SIG-M5 treated with dmso at 0.1 percent for 504 hours (cell line): ENCODE results near the gene LASP1.
"Not testable (repeated sequence)": the region's sequence is repeated elsewhere in the genome, so short reads cannot be mapped to it uniquely, and the experiment has no call there.

Experiments
- DNase-seq: peaks from one replicate; lab custom pipeline; 2025; ENCODE audit not compliant: unreplicated experiment; lab: John Stamatoyannopoulos, UW

LASP1 gene

GRCh38 chr17:38925263-38925995, 55.6 kb downstream of the LASP1 start, which contains the start of gene LASP1NB:
LASP1NB (plus strand) TSS chr17:38925614.
- no peak for DNase-seq

DNA sequence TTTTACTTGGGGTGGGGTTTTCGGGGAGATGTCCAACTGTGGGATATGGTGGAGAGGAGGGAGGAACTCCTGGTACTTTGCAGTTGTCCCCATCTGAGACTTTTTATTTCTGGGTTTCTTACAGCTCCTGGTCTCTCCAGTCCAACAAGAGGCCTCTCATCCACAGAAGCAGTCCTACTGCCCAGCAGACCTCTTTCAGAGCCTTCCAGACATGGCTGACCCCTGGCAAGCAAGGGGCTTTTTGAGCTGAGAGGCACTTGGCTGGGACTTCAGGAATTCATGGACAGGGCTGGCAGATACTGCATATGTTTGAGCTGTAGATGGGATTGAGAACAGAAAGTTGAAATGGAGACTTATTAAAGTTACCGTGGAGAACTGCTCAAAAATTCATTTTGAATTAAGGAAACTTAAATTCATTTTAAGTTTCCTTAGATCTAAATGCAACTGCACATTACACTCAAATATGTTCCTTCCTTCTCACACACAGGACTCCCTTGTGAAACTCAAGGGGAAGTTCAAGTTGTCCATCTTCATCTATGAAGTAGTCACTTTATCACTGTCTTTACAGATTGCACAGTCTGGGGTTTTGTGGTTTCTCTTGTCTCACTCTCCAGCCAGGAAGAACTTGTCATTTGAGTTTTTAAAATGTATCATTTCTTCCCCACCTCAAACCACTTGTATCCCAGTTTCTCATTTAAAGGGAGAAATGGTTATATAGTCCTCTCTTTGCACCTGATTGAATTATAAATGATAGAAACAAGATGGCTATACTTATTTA, 56.6 kb downstream of the LASP1 start:
- DNase-seq = peak; percentile 96

DNA sequence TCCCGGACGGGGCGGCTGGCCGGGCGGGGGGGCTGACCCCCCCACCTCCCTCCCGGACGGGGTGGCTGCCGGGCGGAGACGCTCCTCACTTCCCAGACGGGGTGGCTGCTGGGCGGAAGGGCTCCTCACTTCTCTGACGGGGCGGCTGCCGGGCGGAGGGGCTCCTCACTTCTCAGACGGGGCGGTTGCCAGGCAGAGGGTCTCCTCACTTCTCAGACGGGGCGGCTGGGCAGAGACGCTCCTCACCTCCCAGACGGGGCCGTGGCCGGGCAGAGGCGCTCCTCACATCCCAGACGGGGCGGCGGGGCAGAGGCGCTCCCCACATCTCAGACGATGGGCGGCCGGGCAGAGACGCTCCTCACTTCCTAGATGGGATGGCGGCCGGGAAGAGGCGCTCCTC, 60.9 kb downstream of the LASP1 start:
- DNase-seq = not testable (repeated sequence)

DNA sequence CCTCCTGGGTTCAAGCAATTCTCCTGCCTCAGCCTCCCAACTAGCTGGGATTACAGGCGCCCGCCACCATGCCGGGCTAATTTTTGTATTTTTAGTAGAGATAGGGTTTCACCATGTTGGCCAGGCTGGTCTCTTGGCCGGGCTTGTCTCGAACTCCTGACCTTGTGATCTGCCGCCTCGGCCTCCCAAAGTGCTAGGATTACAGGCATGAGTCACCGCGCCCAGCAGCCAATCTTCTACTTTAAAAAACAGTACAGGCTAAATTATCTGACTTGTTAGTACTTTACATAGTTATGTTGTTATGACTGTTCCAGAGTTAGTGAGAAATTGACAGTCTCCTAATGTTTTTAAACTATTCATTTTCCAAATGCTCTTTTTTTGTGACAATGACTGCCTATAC, 64.1 kb downstream of the LASP1 start:
- not testable (repeated sequence) for DNase-seq

DNA sequence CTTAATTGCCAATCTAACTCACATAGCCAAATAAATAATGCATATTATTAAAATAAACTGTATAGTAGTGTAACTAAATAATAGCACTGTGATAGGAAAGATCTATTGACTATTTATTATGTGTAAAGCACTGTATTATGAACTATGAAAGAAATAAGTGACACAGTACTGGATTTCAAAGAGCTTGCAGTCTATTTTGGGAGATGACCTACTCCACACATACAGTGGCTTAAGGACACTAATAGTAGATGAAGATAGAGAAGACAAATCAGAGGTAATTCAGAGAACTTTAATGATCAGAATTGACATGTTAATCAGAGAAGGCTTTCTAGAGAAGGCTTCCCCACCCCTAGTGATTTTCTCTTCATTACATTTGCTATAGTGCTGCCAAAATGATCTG, 70.1 kb downstream of the LASP1 start:
- DNase-seq = no peak

GRCh38 chr17:38940404-38940803, 70.5 kb downstream of the LASP1 start:
- no peak for DNase-seq

GRCh38 chr17:38942696-38943334, 73.0 kb downstream of the LASP1 start:
- DNase-seq = no peak

- peak; percentile 39 for DNase-seq
These were observed 73.7 kb downstream of the LASP1 start for GRCh38 chr17:38943607-38944006.

DNA sequence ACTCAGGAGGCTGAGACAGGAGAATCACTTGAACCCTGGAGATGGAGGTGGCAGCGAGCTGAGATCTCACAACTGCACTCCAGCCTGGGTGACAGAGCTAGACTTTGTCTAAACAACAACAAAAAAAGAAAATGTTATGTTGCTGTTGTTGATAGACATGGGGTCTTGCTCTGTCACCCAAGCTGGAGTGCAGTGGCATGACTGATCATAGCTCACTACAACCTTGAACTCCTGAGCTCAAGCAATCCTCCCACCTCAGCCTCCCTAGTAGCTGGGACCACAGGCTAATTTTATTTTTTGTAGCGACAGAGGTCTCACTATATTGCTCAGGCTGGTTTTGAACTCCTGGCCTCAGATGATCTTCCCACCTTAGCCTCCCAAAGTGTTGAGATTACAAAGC, 77.3 kb downstream of the LASP1 start:
- no peak for DNase-seq

- not testable (repeated sequence) for DNase-seq
These were observed 83.9 kb downstream of the LASP1 start for GRCh38 chr17:38953800-38954199.

GRCh38 chr17:38958326-38958725, 88.5 kb downstream of the LASP1 start:
- no peak for DNase-seq

- DNase-seq = no peak
These were observed 88.9 kb downstream of the LASP1 start for GRCh38 chr17:38958756-38959155.

- DNase-seq = no peak
These were observed 89.7 kb downstream of the LASP1 start for GRCh38 chr17:38959508-38959907.

GRCh38 chr17:38960402-38960801, 90.5 kb downstream of the LASP1 start:
- DNase-seq = no peak

GRCh38 chr17:38961413-38961812, 91.6 kb downstream of the LASP1 start:
- no peak for DNase-seq

DNA sequence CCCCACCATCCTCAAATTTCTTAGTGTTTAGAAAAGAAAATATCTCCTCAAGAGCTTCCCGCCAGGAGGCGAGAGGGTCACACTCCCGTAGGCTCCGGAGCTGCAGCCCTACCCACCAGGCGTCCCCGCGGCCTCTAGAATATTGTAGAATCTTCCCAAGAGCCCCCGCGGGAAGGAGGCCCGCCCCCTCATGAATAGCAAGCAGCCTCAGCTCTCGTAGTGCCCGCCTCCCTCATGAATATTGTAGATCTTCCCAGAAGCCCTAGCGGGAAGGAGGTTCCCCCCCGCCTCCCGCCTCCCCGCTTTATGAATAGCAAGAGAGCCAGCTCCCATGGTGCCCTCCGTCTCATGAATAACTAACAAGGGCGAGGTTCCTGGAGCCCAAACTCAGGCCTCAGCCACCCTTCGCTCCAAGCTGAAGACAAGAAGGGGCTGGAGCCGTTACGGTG, 97.5 kb downstream of the LASP1 start, which contains the start of gene FBXO47:
Gene FBXO47, minus strand, starts transcription at position 114 of the 449 bp plus-strand sequence. CDS start 4,378 bp downstream, outside the sequence.
- peak; percentile 18 for DNase-seq

- no peak for DNase-seq
These were observed 99.4 kb downstream of the LASP1 start for GRCh38 chr17:38969281-38969680.

DNA sequence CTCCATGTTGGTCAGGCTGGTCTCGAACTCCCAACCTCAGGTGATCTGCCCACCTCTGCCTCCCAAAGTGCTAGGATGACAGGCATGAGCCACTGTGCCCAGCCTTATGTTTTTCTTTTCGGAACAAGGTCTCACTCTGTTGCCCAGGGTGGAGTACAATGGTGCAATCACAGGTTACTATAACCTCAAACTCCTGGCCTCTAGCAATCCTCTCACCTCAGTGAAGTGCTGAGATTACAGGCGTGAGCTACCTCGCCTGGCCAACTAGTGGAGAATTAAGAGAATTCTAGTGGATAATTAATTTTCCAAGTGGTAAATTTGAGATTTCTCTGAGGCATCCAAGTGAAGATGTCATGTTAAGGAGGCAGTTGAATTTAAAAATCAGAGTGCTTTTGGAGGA, 100.3 kb downstream of the LASP1 start:
- DNase-seq = no peak

DNA sequence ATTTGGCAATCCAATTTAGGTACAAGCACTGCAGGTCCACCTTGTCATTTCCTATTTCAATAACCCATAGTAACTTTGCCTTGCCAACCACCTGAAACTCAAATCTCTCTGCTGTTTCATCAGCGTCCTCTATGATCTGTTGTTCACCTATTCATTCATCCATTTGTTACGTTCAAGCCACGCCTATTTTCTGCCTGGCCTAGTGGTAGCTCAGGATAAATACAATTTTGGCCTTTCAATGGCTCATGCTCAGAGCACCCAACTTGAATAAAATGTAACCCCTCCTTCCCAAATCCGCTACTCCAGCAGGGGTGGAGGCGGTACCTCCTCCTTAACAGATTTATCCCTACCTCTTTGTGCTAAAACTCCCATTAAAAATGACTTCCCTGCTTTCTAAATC, 100.9 kb downstream of the LASP1 start:
- no peak for DNase-seq
